Umbilical cord (tissue), 2 donors: ENCODE measurements around the gene KRTAP15-1. TPM values are rescaled to one million over a fixed set of nuclear protein-coding genes. Genes with fewer than 3 reads are reported as not detected.

Source experiments
- DNase-seq: peaks from one replicate; pipeline ENCODE4 v3.0.0-alpha.2; 2015; ENCODE audit warnings: low spot score
- total RNA-seq: library from RNA; depleted of rRNA; stranded (reverse); fragments of >200 nt; gene quantifications from one replicate; pipeline ENCODE4 v1.2.3, GENCODE V29; 2014; ENCODE audit warnings: low replicate concordance; ENCODE audit not compliant: insufficient read depth

Gene KRTAP15-1
- total RNA-seq, 1 donor from 2014 or later: 5.5 TPM

DNA sequence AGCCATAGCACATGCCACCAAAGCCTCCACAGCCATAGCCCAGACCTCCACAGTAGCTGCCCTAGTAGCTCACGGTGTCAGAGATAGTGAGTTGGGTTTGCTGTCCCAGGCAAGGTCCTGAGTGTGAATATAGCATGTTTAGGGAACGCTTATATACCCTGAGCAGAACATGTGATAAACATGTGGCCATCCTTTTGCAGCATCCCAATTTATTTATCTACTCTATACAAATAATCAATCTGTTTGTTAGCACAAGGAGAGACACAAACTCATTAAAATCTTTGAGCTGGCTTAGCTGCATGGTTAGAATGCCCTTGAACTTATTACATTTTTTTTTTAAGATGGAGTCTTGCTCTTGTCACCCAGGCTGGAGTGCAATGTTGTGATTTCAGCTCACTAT, 47.3 kb downstream of the KRTAP15-1 start, which contains the start of gene KRTAP19-2:
TSS of gene KRTAP19-2 (minus strand) at position 101 of the 400 bp plus-strand sequence. CDS start at position 13, 88 bp downstream.
- no peak for DNase-seq

Other genes starting within 250 kb of the KRTAP15-1 start
- 6.3 TPM for gene CLDN8, start 224.2 kb upstream of the KRTAP15-1 start, total RNA-seq
- gene KRTAP24-1, start 157.3 kb upstream of the KRTAP15-1 start, total RNA-seq: 9.9 TPM
- not detected for gene KRTAP25-1, start 150.8 kb upstream of the KRTAP15-1 start, total RNA-seq
- gene KRTAP26-1, start 120.0 kb upstream of the KRTAP15-1 start, total RNA-seq: not detected
- gene KRTAP27-1, start 102.6 kb upstream of the KRTAP15-1 start, total RNA-seq: not detected
- gene KRTAP23-1, start 91.7 kb upstream of the KRTAP15-1 start, total RNA-seq: not detected
- gene KRTAP13-2, start 68.0 kb upstream of the KRTAP15-1 start, total RNA-seq: 1.2 TPM
- gene KRTAP13-1, start 44.2 kb upstream of the KRTAP15-1 start, total RNA-seq: not detected
- not detected for gene KRTAP13-3, start 14.3 kb upstream of the KRTAP15-1 start, total RNA-seq
- 3.4 TPM for gene KRTAP13-4, start 10.1 kb upstream of the KRTAP15-1 start, total RNA-seq
- not detected for gene KRTAP19-1, start 40.1 kb downstream of the KRTAP15-1 start, total RNA-seq
- 8.2 TPM for gene KRTAP19-2, start 47.2 kb downstream of the KRTAP15-1 start, total RNA-seq
- gene KRTAP19-3, start 51.7 kb downstream of the KRTAP15-1 start, total RNA-seq: not detected
- not detected for gene KRTAP19-4, start 56.9 kb downstream of the KRTAP15-1 start, total RNA-seq
- 13.0 TPM for gene KRTAP19-5, start 61.9 kb downstream of the KRTAP15-1 start, total RNA-seq
- not detected for gene KRTAP19-6, start 101.6 kb downstream of the KRTAP15-1 start, total RNA-seq
- gene KRTAP19-7, start 121.0 kb downstream of the KRTAP15-1 start, total RNA-seq: not detected
- gene KRTAP22-2, start 150.1 kb downstream of the KRTAP15-1 start, total RNA-seq: not detected
- not detected for gene KRTAP6-3, start 152.2 kb downstream of the KRTAP15-1 start, total RNA-seq
- not detected for gene KRTAP6-2, start 158.6 kb downstream of the KRTAP15-1 start, total RNA-seq
- not detected for gene KRTAP22-1, start 160.8 kb downstream of the KRTAP15-1 start, total RNA-seq
- gene KRTAP6-1, start 173.7 kb downstream of the KRTAP15-1 start, total RNA-seq: not detected
- 28.4 TPM for gene KRTAP20-1, start 176.2 kb downstream of the KRTAP15-1 start, total RNA-seq
- gene KRTAP20-4, start 180.4 kb downstream of the KRTAP15-1 start, total RNA-seq: not detected
- gene KRTAP20-2, start 194.9 kb downstream of the KRTAP15-1 start, total RNA-seq: 3.9 TPM
- not detected for gene KRTAP20-3, start 202.6 kb downstream of the KRTAP15-1 start, total RNA-seq